ENCODE results near the gene WASF2. TPM values are rescaled to one million over a fixed set of nuclear protein-coding genes. Genes with fewer than 3 reads are reported as not detected.
A peak's percentile ranks its signal among the peaks of the same experiment; 100 is the strongest.

Gene WASF2
- total and polyA plus RNA-seq, 2 of the 13 experiments (the other 11 are each of a cell fraction or from before 2014, with no cell fraction given): 10.4 to 27.7 TPM

DNA sequence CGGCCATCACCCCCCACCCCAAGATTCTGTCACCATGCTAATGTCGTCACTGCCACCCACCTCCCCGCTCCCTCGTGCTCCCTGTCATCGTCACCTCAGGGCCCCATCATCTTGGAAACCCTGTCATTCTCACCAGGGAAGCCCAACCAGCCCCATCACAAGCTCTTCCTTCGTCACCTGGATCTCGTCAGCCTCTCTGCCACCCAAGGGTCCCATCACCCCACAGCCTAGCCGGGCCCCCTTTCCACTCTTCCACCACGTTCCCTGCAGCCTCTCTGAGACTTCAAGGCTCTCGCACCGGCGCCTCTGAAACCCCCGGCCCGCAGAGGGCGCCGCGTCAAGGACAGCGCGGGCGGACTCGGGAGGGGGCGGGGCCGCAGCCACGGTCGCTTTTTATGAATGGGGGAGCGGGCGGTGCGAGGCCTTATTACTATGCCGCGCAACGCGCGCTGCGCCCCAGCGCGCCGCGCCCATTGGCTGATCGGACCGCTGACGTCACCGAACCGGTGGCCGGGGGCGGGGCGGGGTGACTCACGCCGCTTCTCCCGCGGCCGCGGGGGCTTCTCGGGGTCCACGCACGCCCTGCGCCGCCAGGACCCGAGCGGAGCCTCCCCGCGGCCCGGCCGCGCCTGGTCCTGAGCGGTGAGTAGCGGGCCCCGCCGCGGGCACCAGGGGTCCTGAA is 97.7 kb downstream of the WASF2 start, which contains the start of gene GPR3 (continued):
- TF ChIP-seq ZNF451 (CRISPR knock-in tag; IDR thresholded peaks at IDR 0.05) (no peak), MAFG (CRISPR knock-in tag; IDR thresholded peaks at IDR 0.05) (no peak), ZFP41 (CRISPR knock-in tag; IDR thresholded peaks at IDR 0.05; ENCODE audit: borderline replicate concordance) (0 out of 2 replicates have a peak, but pooled peaks have one; percentile 81), MATR3 (CRISPR knock-in tag; IDR thresholded peaks at IDR 0.05) (no peak), TAF1 (CRISPR knock-in tag; IDR thresholded peaks at IDR 0.05) (no peak; the same call in 1 of the 2 replicates), NFKBIZ (CRISPR knock-in tag; IDR thresholded peaks at IDR 0.05) (no peak), ZNF496 (CRISPR knock-in tag; IDR thresholded peaks at IDR 0.05; ENCODE audit: insufficient replicate concordance) (no peak), SOX13 (IDR thresholded peaks at IDR 0.05) (no peak; the same call in 1 of the 2 replicates), SOX13 (CRISPR knock-in tag; conservative IDR thresholded peaks at IDR 0.05 in 1 of 2, IDR thresholded peaks at IDR 0.05 in 1 of 2) (no peak)
- TF ChIP-seq, protein P1, sequence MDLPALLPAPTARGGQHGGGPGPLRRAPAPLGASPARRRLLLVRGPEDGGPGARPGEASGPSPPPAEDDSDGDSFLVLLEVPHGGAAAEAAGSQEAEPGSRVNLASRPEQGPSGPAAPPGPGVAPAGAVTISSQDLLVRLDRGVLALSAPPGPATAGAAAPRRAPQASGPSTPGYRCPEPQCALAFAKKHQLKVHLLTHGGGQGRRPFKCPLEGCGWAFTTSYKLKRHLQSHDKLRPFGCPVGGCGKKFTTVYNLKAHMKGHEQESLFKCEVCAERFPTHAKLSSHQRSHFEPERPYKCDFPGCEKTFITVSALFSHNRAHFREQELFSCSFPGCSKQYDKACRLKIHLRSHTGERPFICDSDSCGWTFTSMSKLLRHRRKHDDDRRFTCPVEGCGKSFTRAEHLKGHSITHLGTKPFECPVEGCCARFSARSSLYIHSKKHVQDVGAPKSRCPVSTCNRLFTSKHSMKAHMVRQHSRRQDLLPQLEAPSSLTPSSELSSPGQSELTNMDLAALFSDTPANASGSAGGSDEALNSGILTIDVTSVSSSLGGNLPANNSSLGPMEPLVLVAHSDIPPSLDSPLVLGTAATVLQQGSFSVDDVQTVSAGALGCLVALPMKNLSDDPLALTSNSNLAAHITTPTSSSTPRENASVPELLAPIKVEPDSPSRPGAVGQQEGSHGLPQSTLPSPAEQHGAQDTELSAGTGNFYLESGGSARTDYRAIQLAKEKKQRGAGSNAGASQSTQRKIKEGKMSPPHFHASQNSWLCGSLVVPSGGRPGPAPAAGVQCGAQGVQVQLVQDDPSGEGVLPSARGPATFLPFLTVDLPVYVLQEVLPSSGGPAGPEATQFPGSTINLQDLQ (CRISPR knock-in tag; IDR thresholded peaks at IDR 0.05): no peak
- TF ChIP-seq, protein P2, sequence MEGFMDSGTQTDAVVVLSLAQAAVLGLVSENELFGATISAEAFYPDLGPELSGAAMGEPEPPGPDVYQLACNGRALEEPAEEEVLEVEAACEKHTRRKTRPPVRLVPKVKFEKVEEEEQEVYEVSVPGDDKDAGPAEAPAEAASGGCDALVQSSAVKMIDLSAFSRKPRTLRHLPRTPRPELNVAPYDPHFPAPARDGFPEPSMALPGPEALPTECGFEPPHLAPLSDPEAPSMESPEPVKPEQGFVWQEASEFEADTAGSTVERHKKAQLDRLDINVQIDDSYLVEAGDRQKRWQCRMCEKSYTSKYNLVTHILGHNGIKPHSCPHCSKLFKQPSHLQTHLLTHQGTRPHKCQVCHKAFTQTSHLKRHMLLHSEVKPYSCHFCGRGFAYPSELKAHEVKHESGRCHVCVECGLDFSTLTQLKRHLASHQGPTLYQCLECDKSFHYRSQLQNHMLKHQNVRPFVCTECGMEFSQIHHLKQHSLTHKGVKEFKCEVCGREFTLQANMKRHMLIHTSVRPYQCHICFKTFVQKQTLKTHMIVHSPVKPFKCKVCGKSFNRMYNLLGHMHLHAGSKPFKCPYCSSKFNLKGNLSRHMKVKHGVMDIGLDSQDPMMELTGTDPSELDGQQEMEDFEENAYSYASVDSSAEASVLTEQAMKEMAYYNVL (CRISPR knock-in tag; IDR thresholded peaks at IDR 0.05; ENCODE audit: borderline replicate concordance): no peak
- TF ChIP-seq, protein P3, sequence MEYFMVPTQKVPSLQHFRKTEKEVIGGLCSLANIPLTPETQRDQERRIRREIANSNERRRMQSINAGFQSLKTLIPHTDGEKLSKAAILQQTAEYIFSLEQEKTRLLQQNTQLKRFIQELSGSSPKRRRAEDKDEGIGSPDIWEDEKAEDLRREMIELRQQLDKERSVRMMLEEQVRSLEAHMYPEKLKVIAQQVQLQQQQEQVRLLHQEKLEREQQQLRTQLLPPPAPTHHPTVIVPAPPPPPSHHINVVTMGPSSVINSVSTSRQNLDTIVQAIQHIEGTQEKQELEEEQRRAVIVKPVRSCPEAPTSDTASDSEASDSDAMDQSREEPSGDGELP (IDR thresholded peaks at IDR 0.05; ENCODE audit: borderline replicate concordance, low read depth): no peak
- TF ChIP-seq, protein P4, sequence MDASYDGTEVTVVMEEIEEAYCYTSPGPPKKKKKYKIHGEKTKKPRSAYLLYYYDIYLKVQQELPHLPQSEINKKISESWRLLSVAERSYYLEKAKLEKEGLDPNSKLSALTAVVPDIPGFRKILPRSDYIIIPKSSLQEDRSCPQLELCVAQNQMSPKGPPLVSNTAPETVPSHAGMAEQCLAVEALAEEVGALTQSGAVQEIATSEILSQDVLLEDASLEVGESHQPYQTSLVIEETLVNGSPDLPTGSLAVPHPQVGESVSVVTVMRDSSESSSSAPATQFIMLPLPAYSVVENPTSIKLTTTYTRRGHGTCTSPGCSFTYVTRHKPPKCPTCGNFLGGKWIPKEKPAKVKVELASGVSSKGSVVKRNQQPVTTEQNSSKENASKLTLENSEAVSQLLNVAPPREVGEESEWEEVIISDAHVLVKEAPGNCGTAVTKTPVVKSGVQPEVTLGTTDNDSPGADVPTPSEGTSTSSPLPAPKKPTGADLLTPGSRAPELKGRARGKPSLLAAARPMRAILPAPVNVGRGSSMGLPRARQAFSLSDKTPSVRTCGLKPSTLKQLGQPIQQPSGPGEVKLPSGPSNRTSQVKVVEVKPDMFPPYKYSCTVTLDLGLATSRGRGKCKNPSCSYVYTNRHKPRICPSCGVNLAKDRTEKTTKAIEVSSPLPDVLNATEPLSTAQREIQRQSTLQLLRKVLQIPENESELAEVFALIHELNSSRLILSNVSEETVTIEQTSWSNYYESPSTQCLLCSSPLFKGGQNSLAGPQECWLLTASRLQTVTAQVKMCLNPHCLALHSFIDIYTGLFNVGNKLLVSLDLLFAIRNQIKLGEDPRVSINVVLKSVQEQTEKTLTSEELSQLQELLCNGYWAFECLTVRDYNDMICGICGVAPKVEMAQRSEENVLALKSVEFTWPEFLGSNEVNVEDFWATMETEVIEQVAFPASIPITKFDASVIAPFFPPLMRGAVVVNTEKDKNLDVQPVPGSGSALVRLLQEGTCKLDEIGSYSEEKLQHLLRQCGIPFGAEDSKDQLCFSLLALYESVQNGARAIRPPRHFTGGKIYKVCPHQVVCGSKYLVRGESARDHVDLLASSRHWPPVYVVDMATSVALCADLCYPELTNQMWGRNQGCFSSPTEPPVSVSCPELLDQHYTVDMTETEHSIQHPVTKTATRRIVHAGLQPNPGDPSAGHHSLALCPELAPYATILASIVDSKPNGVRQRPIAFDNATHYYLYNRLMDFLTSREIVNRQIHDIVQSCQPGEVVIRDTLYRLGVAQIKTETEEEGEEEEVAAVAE (CRISPR knock-in tag; IDR thresholded peaks at IDR 0.05; ENCODE audit: borderline replicate concordance): no peak
- TF ChIP-seq, protein P5, sequence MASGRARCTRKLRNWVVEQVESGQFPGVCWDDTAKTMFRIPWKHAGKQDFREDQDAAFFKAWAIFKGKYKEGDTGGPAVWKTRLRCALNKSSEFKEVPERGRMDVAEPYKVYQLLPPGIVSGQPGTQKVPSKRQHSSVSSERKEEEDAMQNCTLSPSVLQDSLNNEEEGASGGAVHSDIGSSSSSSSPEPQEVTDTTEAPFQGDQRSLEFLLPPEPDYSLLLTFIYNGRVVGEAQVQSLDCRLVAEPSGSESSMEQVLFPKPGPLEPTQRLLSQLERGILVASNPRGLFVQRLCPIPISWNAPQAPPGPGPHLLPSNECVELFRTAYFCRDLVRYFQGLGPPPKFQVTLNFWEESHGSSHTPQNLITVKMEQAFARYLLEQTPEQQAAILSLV (CRISPR knock-in tag; IDR thresholded peaks at IDR 0.05; ENCODE audit: borderline replicate concordance): no peak
